ENCODE results near the gene ARMCX2. TPM values are rescaled to one million over a fixed set of nuclear protein-coding genes. Genes with fewer than 3 reads are reported as not detected.
"Not testable (repeated sequence)": the region's sequence is repeated elsewhere in the genome, so short reads cannot be mapped to it uniquely, and the experiment has no call there.

The ARMCX2 gene
- total RNA-seq, 1 donor from 2014 or later = 20.9 TPM

DNA sequence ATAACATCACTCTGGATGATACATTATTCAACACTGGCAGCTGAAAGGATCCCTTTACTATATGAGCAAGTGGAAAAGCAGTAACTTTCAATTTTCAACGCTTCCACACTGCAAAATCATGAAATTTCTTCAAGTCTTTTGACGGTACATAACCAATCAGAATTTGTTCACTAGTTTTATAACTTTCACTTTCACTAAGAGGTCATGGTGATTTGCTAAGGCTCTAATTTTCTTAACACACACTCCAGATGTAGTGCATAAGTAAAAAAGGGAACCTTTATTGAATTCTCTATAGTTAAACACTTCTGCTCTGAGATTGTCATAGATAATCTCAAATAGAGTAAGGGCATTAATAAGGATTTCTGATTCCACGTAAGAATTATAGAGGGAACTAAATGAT lies 4.1 kb downstream of the ARMCX2 start:
- DNase-seq (ENCODE audit: low read depth) = no peak
- H3K4me3 ChIP-seq (ENCODE audit: low read depth, low read length) = no peak overlapping the region
- TF ChIP-seq CTCF (conservative IDR thresholded peaks at IDR 0.05; ENCODE audit: low read depth, low read length) = no peak

DNA sequence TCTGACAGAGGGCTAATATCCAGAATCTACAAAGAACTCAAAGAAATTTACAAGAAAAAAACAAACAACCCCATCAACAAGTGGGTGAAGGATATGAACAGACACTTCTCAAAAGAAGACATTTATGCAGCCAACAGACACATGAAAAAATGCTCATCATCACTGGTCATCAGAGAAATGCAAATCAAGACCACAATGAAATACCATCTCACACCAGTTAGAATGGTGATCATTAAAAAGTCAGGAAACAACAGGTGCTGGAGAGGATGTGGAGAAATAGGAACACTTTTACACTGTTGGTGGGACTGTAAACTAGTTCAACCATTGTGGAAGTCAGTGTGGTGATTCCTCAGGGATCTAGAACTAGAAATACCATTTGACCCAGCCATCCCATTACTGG lies 11.9 kb downstream of the ARMCX2 start:
- not testable (repeated sequence) for DNase-seq (ENCODE audit: low read depth); H3K4me3 ChIP-seq (ENCODE audit: low read depth, low read length)

DNA sequence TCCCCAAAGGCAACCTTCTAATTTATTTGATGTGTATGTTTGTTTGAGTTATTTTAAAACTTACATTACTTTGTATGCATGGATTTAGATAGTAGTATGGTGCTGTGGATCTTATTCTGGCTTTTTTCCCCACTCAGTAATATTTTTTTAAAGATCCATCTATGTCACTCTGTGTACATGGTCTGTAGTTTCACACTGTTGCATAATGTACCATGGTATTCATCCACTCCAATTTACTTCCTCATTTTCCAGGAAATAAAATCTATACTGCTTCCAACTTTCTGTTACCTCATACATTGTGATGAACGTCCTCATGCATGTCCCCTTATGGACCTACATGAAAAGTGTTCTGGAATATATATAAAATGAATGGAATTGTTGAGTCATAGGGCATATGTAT lies 17.6 kb downstream of the ARMCX2 start:
- H3K4me3 ChIP-seq (ENCODE audit: low read depth, low read length) = no peak overlapping the region
- no peak for TF ChIP-seq CTCF (conservative IDR thresholded peaks at IDR 0.05; ENCODE audit: low read depth, low read length)
- DNase-seq (ENCODE audit: low read depth) = no peak

DNA sequence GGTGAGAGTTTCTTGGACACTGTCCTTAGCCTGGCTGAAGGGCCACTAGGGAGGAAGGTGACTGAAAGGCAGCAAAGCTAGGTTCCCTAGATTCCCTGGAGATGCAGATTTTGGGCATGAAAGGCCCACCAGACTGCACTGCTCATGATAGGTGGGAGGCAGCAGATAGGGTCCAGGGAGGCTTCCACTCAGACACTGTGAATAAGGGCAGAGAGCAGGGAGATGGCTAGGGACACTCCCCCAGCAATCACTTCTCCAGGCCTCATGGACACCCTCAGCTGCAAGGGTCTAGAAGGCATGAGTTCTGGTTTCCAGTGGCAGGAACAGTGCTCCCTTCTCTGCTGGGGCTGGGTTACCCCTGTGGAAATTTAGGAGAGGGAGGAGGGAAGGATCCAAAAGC lies 20.1 kb downstream of the ARMCX2 start:
- no peak overlapping the region for H3K4me3 ChIP-seq (ENCODE audit: low read depth, low read length)
- no peak for TF ChIP-seq CTCF (conservative IDR thresholded peaks at IDR 0.05; ENCODE audit: low read depth, low read length)
- no peak for DNase-seq (ENCODE audit: low read depth)

DNA sequence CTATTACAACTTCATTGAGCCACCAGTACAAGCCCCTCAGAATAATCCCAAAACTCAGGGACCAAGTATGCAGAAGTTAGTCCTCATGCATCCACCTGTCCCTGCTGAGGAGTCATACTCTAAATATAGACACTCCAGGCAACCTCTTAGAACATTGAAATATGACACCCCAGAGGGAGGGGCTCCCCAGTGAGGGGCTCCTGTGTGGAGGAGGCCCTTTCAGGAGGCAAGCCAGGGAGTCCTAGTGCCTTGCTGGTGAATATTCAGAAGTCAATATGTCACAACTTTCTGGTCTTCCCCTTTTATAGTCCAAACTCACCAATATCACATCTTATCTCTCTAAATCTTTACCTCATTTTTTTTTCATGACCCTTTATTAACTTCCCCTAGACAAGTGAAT lies 40.3 kb downstream of the ARMCX2 start:
- DNase-seq (ENCODE audit: low read depth) = no peak
- TF ChIP-seq CTCF (conservative IDR thresholded peaks at IDR 0.05; ENCODE audit: low read depth, low read length) = no peak
- no peak overlapping the region for H3K4me3 ChIP-seq (ENCODE audit: low read depth, low read length)

DNA sequence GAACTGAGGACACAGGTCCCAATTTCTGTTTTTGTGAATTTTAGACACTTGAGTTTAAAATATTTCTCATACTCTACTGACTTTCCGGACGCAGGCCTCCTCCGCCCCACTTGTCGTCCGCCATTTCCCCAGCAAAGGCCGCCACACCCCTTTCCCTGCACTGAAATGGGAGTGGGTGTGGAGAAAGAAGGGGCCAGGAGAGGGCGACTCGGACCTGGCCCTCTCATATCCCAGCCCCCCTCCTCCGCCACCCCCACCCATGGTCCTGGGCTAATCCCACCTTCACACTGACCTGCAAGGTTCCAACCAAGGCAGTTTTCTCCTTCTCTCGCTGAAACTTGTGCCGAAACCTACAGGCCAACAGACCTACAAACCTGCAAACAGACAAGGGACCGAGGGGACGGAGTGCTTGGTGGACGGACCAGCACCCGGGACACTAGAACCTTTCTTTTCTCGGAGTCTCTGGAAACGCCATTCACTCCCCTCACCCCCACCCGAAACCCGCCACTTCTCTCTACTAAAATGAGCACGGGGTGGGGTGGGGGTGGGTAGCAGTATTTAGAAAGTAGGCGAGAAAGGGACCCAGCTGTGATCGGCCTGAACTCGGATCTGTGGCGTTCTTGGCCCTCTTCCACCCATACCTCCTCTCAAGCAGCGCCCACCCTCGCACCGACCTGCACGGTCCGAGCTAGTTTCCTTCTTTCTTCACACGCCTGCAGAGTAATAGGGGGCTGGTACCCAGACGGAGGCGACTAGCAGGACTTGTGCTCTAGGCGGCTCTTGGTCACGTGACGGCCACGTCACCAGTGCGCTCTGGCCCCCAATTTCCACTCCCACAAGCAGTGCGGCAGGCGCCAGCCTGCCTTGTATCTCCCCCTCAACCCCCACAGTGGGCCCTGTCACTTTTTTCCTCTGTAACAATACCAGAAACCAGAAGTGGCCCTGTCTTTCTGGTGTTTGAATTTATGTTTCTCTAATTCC lies 42.1 kb downstream of the ARMCX2 start, which contains the start of gene ARMCX6:
Gene ARMCX6, minus strand, starts transcription at position 790 of the 981 bp plus-strand sequence. CDS start 1,380 bp downstream, outside the sequence.
- TF ChIP-seq CTCF (conservative IDR thresholded peaks at IDR 0.05; ENCODE audit: low read depth, low read length) = peak; percentile 50
- H3K4me3 ChIP-seq (ENCODE audit: low read depth, low read length) = peak within 1 kb of the TSS; percentile 79
- no peak for DNase-seq (ENCODE audit: low read depth)

DNA sequence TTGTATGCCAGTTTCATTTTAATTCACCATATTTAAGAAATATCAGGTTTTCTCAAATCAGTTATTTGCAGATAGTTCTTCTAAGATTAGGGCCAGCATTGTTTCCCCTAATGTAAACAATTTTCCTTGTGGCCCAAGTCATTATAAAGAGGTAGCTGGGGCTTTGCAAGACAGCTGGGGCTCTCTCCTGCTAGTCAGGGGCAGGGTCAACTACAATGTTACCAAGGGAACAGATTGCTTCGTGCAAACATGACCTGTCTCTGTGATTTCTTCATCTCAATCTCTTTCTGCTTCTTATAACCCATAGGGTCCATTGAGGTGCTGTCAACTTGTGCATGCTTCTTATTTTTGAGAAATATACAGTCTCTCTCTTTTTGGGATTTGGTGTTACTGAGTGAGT lies 53.9 kb downstream of the ARMCX2 start:
- no peak for DNase-seq (ENCODE audit: low read depth)
- H3K4me3 ChIP-seq (ENCODE audit: low read depth, low read length) = no peak overlapping the region
- no peak for TF ChIP-seq CTCF (conservative IDR thresholded peaks at IDR 0.05; ENCODE audit: low read depth, low read length)

Other genes with a start within 250 kb of the ARMCX2 start
- gene ARMCX4, start 174.4 kb downstream of the ARMCX2 start, total RNA-seq = 0.65 and 1.6 TPM in 2 replicates
- 15.5 and 18.3 TPM in 2 replicates for gene ARMCX1, start 109.3 kb downstream of the ARMCX2 start, total RNA-seq
- gene ARMCX6, start 41.9 kb downstream of the ARMCX2 start, total RNA-seq = 14.4 and 20.5 TPM in 2 replicates
- 20.3 and 22.7 TPM in 2 replicates for gene ARMCX3, start 36.7 kb downstream of the ARMCX2 start, total RNA-seq

All from epithelial cell of proximal tubule (primary cell).